ENCODE data around the gene POMT2.
A peak's percentile ranks its signal among the peaks of the same experiment; 100 is the strongest.

Gene POMT2

GRCh38 chr14:77324816-77325745, 4.4 kb upstream of the POMT2 start:
- intact Hi-C loops (cut with DNase I), result loop anchor here (5.0 to 10.0 kb wide), 3 partner anchors 52 to 290 kb away; partner anchors contain the start of genes SAMD15, SPTLC2 and TMED8
- no peak for DNase-seq

GRCh38 chr14:77324289-77324688, 3.6 kb upstream of the POMT2 start:
- DNase-seq, result no peak
- intact Hi-C loops (cut with DNase I), result loop anchor here (5.0 to 10.0 kb wide), 3 partner anchors 53 to 291 kb away; partner anchors contain the start of genes SAMD15, SPTLC2 and TMED8

- intact Hi-C loops (cut with DNase I), result loop anchor here (5.0 to 10.0 kb wide), 3 partner anchors 54 to 291 kb away; partner anchors contain the start of genes SAMD15, SPTLC2 and TMED8
Observed at GRCh38 chr14:77323571-77323970, 2.9 kb upstream of the POMT2 start.

GRCh38 chr14:77322951-77323350, 2.3 kb upstream of the POMT2 start:
- intact Hi-C loops (cut with DNase I), result loop anchor here (5.0 to 10.0 kb wide), 3 partner anchors 54 to 292 kb away; partner anchors contain the start of genes SAMD15, SPTLC2 and TMED8
- DNase-seq, result no peak

More at GRCh38 chr14:77323571-77323970, 2.9 kb upstream of the POMT2 start:
- DNase-seq, result no peak

GRCh38 chr14:77322250-77322902, 1.7 kb upstream of the POMT2 start:
- DNase-seq, result peak in 1 of 10 donors; percentile 4
- intact Hi-C loops (cut with DNase I), result loop anchor here (5.0 to 10.0 kb wide), 3 partner anchors 55 to 292 kb away; partner anchors contain the start of genes SAMD15, SPTLC2 and TMED8

- intact Hi-C loops (cut with DNase I), result loop anchor here (5.0 to 10.0 kb wide), 2 partner anchors 167 to 445 kb away; no protein-coding TSS in a partner anchor
- DNase-seq, result peak in 1 of 10 donors; percentile 31
Observed at GRCh38 chr14:77319422-77319821, 1.3 kb downstream of the POMT2 start.

- peak in 1 of 10 donors; percentile 44 for DNase-seq
- intact Hi-C loops (cut with DNase I), result loop anchor here (5.0 to 10.0 kb wide), 2 partner anchors 166 to 444 kb away; no protein-coding TSS in a partner anchor
Observed at GRCh38 chr14:77318756-77319155, 1.9 kb downstream of the POMT2 start.

- intact Hi-C loops (cut with DNase I), result loop anchor here (5.0 to 10.0 kb wide), 2 partner anchors 166 to 443 kb away; no protein-coding TSS in a partner anchor
- peak in 1 of 10 donors; percentile 55 for DNase-seq
Observed at GRCh38 chr14:77318006-77318553, 2.6 kb downstream of the POMT2 start.

- peak in 1 of 10 donors; percentile 73 for DNase-seq
- intact Hi-C loops (cut with DNase I), result loop anchor here (1.0 to 10.0 kb wide), 3 partner anchors 16 to 442 kb away; no protein-coding TSS in a partner anchor
Observed at GRCh38 chr14:77316872-77317301, 3.8 kb downstream of the POMT2 start.

- intact Hi-C loops (cut with DNase I), result loop anchor here (1.0 to 10.0 kb wide), 3 partner anchors 15 to 441 kb away; no protein-coding TSS in a partner anchor
- peak in 1 of 10 donors; percentile 6 for DNase-seq
Observed at GRCh38 chr14:77316195-77316505, 4.5 kb downstream of the POMT2 start.

- peak in 2 of 10 donors; percentile 30 to 83 for DNase-seq
- intact Hi-C loops (cut with DNase I), result loop anchor here (5.0 to 10.0 kb wide), 2 partner anchors 162 to 440 kb away; no protein-coding TSS in a partner anchor
Observed at GRCh38 chr14:77314539-77315457, 5.9 kb downstream of the POMT2 start.

- intact Hi-C loops (cut with DNase I), result loop anchor here (10.0 kb wide), 1 partner anchor 439 kb away; no protein-coding TSS in a partner anchor
- DNase-seq, result peak in 4 of 10 donors; percentile 43 to 86 (median 50)
Observed at GRCh38 chr14:77314043-77314442, 6.6 kb downstream of the POMT2 start.

- DNase-seq, result peak in 1 of 10 donors; percentile 18
- intact Hi-C loops (cut with DNase I), result loop anchor here (10.0 kb wide), 1 partner anchor 439 kb away; no protein-coding TSS in a partner anchor
Observed at GRCh38 chr14:77313371-77313770, 7.3 kb downstream of the POMT2 start.

- intact Hi-C loops (cut with DNase I), result loop anchor here (10.0 kb wide), 1 partner anchor 436 kb away; no protein-coding TSS in a partner anchor
- no peak for DNase-seq
Observed at GRCh38 chr14:77311217-77311616, 9.5 kb downstream of the POMT2 start.

- DNase-seq, result peak in 1 of 10 donors; percentile 6
- intact Hi-C loops (cut with DNase I), result loop anchor here (10.0 kb wide), 1 partner anchor 435 kb away; no protein-coding TSS in a partner anchor
Observed at GRCh38 chr14:77310026-77310425, 10.7 kb downstream of the POMT2 start.

- no peak for DNase-seq
- intact Hi-C loops (cut with DNase I), result no loop called here
Observed at GRCh38 chr14:77309131-77309530, 11.6 kb downstream of the POMT2 start.

GRCh38 chr14:77306851-77307496, 13.7 kb downstream of the POMT2 start:
- intact Hi-C loops (cut with DNase I), result no loop called here
- DNase-seq, result peak; percentile 54 to 96 (median 68)

GRCh38 chr14:77306416-77306815, 14.3 kb downstream of the POMT2 start:
- intact Hi-C loops (cut with DNase I), result no loop called here
- DNase-seq, result peak in 4 of 10 donors; percentile 31 to 87 (median 50)
